LNCAP (cell line): ENCODE results near the gene CD8A.

Source experiments
- CTCF ChIP-seq: fragments of 450-650 bp; IDR thresholded peaks from 2 replicates; pipeline ENCODE4 v1.5.1; 2017; ENCODE audit warnings: mild to moderate bottlenecking

CD8A gene

GRCh38 chr2:86746939-86747338 is 43.8 kb downstream of the CD8A start:
- TF ChIP-seq CTCF: no peak

DNA sequence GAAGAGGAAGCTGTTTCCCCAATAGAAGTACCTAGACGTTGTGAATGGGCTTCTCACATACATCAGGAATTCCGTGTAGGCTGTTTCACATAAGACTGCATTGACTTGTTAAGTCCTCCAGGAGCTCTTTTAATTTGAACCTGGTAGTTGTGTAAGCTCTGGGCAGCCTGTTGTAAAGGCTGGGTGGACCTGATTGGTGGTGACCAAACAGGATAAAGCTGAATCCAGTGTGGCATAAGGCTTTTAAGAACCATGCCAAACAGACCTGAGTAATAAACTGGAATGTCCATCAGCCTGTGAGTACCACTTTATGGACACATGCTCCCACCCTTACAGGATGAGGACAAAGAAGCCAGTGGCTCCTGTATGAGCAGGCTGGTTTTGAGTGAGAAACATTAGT is 46.6 kb downstream of the CD8A start:
- TF ChIP-seq CTCF: no peak
